AG04449 (cell line): Measurements from ENCODE around the gene SELENOV.
"Not testable (repeated sequence)": the region's sequence is repeated elsewhere in the genome, so short reads cannot be mapped to it uniquely, and the experiment has no call there.

ENCODE experiments used
- CTCF ChIA-PET: fragments of 350-600 bp; formaldehyde crosslinking; extraction: SDS; loops from one replicate; lab custom pipeline; 2021; ENCODE audit warnings: antibody characterized with exemption; lab: Yijun Ruan, JAX
- POLR2A ChIA-PET: fragments of 400-600, 350-600 bp; formaldehyde crosslinking; extraction: SDS; loops from one replicate; lab custom pipeline; 2020; ENCODE audit warnings: antibody characterized with exemption, inconsistent platforms; lab: Yijun Ruan, JAX
- DNase-seq: peaks from one replicate; pipeline ENCODE4 v3.0.0-alpha.2; 2010; ENCODE audit warnings: low read depth, low spot score
- H3K4me3 ChIP-seq: 2 replicates; pipeline ENCODE4 v1.5.1; 2011; ENCODE audit warnings: low read depth, mild to moderate bottlenecking, control low read depth, low read length
- CTCF ChIP-seq: IDR thresholded peaks from one replicate; pipeline ENCODE4 v1.5.1; 2011; ENCODE audit warnings: mild to moderate bottlenecking, moderate library complexity, low read length, control low read depth, inconsistent platforms; ENCODE audit not compliant: insufficient read depth; ENCODE audit errors: missing control alignments

SELENOV gene

GRCh38 chr19:39475748-39476147 is 39.2 kb upstream of the SELENOV start:
- DNase-seq: no peak
- no peak overlapping the region for H3K4me3 ChIP-seq
- TF ChIP-seq CTCF: no peak
- ChIA-PET POLR2A (interaction anchor here (1.2 kb wide), 1 partner anchor 15 kb away, joined by 3 read pairs; no protein-coding TSS in a partner anchor), CTCF (interaction anchor here (1.9 to 4.6 kb wide), 7 partner anchors 12 to 64 kb away, joined by 7 to 66 read pairs (median 17); partner anchors contain the start of genes EID2, EID2B and SUPT5H)

GRCh38 chr19:39479319-39479801 is 35.6 kb upstream of the SELENOV start:
- H3K4me3 ChIP-seq, POLR2A ChIA-PET, DNase-seq: not testable (repeated sequence)
- CTCF ChIA-PET: interaction anchor here (1.1 kb wide), 1 partner anchor 44 kb away, joined by 3 read pairs; the partner anchor contains the start of gene RPS16

- H3K4me3 ChIP-seq: no peak overlapping the region
- TF ChIP-seq CTCF: no peak
- POLR2A ChIA-PET: interaction anchor here (0.8 to 1.7 kb wide), 6 partner anchors 10 to 76 kb away, joined by 3 to 7 read pairs (median 4); partner anchors contain the start of genes RPS16 and SUPT5H
- CTCF ChIA-PET: interaction anchor here (0.8 to 2.7 kb wide), 3 partner anchors 23 to 53 kb away, joined by 3 to 11 read pairs (median 5); partner anchors contain the start of gene EID2B
- DNase-seq: no peak
Measured at GRCh38 chr19:39479916-39480315, 35.0 kb upstream of the SELENOV start.

GRCh38 chr19:39480337-39481228 is 34.4 kb upstream of the SELENOV start, which contains the start of gene TIMM50:
Gene TIMM50 (plus strand): TSS chr19:39480838. CDS start chr19:39480854, 16 bp downstream.
- ChIA-PET CTCF (interaction anchor here (0.8 to 2.7 kb wide), 4 partner anchors 17 to 52 kb away, joined by 3 to 11 read pairs (median 5); partner anchors contain the start of gene EID2B), POLR2A (interaction anchor here (0.6 to 1.7 kb wide), 9 partner anchors 9 to 77 kb away, joined by 3 to 7 read pairs (median 4); partner anchors contain the start of genes RPS16 and SUPT5H)
- no peak for TF ChIP-seq CTCF
- peak; percentile 34 for DNase-seq
- H3K4me3 ChIP-seq: peak within 1 kb of the TSS; percentile 99

GRCh38 chr19:39481229-39481545 is 33.8 kb upstream of the SELENOV start:
- no peak for DNase-seq
- ChIA-PET POLR2A (interaction anchor here (0.6 to 1.7 kb wide), 6 partner anchors 8 to 53 kb away, joined by 3 to 7 read pairs (median 4); partner anchors contain the start of gene SUPT5H), CTCF (interaction anchor here (1.4 to 2.7 kb wide), 3 partner anchors 17 to 52 kb away, joined by 5 to 11 read pairs (median 5); partner anchors contain the start of gene EID2B)
- peak overlapping the region; percentile 99 for H3K4me3 ChIP-seq
- no peak for TF ChIP-seq CTCF

GRCh38 chr19:39481676-39482075 is 33.3 kb upstream of the SELENOV start:
- no peak for DNase-seq
- peak overlapping the region; percentile 99 for H3K4me3 ChIP-seq
- CTCF ChIA-PET: interaction anchor here (1.4 to 2.7 kb wide), 3 partner anchors 16 to 51 kb away, joined by 5 to 11 read pairs (median 5); partner anchors contain the start of gene EID2B
- POLR2A ChIA-PET: interaction anchor here (1.7 kb wide), 1 partner anchor 36 kb away, joined by 7 read pairs; the partner anchor contains the start of gene SUPT5H
- no peak for TF ChIP-seq CTCF
